Heart left ventricle (tissue), 13 donors: ENCODE results near the gene RELL1.

Experiments
- POLR2A ChIP-seq, 2 donors: fragments of 450-650 bp; IDR thresholded peaks; one replicate each; pipeline ENCODE4 v1.6.1; 2017; ENCODE audit warnings: antibody characterized with exemption in 2 of 2, mild to moderate bottlenecking in 2 of 2, moderate library complexity in 2 of 2
- TF ChIP-seq, protein P1 (sequence below), 12 donors: fragments of 200-600 bp; sonication (generic) in 4 of 12; IDR thresholded peaks; one replicate each; pipeline versions ENCODE4 v1.5.0 to v1.8.0; 2018 to 2022; ENCODE audit warnings: antibody characterized with exemption in 12 of 12, mild to moderate bottlenecking in 5 of 12
- donor health status: ischemic (EF 13 %, LVEDD 7.1; RV severe dilation, severe dysfunction).
- donor health status: DM: no; HTN: yes; CAD: no.
- donor health status: DM: no; HTN: no; CAD: no.
- donor health status: ischemic (EF 25% LVEDD 6.9; RV normal size, moderate dysfunction).
- donor health status: ischemic (EF 25% LVEDD 5.7; RV mildly dilated, moderate dysfunction).
- donor health status: ischemic (EF 35%, LVEDD 5.7; RV mildly dilated, moderate dysfunction).
- donor health status: nonischemic (EF 11% LVEDD 7.7; RV severe dilation, severe dysfunction).
- donor health status: DM: yes; HTN: yes; CAD: no.
- donor health status: PGD.
- donor health status: ischemic (EF 29% LVEDD 5.4; RV normal size, mild dysfunction).
- donor health status: nonischemic (EF 23%, LVEDD 6.1; RV moderate dilation, normal function).

DNA sequence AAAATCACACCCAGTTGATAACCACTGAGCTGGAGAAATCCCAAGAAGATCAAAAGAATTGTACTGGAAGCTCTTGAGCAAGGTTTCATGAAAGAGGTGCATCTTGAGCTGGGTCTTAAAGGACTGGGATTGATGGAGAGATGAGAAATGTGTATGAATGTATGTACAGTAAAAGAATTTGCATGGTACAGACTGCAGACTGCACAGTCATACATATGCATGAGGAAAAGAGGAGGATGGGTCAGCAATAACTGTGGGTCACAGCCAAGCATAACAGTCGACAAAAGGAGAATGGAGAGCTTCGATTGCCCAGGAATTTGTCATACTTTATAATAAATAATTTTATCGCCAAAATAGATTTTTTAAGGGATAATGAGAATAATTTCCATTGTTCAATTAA is 4.8 kb upstream of the RELL1 start:
- TF ChIP-seq, protein P1, sequence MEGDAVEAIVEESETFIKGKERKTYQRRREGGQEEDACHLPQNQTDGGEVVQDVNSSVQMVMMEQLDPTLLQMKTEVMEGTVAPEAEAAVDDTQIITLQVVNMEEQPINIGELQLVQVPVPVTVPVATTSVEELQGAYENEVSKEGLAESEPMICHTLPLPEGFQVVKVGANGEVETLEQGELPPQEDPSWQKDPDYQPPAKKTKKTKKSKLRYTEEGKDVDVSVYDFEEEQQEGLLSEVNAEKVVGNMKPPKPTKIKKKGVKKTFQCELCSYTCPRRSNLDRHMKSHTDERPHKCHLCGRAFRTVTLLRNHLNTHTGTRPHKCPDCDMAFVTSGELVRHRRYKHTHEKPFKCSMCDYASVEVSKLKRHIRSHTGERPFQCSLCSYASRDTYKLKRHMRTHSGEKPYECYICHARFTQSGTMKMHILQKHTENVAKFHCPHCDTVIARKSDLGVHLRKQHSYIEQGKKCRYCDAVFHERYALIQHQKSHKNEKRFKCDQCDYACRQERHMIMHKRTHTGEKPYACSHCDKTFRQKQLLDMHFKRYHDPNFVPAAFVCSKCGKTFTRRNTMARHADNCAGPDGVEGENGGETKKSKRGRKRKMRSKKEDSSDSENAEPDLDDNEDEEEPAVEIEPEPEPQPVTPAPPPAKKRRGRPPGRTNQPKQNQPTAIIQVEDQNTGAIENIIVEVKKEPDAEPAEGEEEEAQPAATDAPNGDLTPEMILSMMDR (IDR thresholded peaks at IDR 0.05) = no peak
- no peak for TF ChIP-seq POLR2A (IDR thresholded peaks at IDR 0.05)
